ENCODE measurements around the gene DHRS7C.
"Not testable (repeated sequence)": the region's sequence is repeated elsewhere in the genome, so short reads cannot be mapped to it uniquely, and the experiment has no call there.

The DHRS7C gene

DNA sequence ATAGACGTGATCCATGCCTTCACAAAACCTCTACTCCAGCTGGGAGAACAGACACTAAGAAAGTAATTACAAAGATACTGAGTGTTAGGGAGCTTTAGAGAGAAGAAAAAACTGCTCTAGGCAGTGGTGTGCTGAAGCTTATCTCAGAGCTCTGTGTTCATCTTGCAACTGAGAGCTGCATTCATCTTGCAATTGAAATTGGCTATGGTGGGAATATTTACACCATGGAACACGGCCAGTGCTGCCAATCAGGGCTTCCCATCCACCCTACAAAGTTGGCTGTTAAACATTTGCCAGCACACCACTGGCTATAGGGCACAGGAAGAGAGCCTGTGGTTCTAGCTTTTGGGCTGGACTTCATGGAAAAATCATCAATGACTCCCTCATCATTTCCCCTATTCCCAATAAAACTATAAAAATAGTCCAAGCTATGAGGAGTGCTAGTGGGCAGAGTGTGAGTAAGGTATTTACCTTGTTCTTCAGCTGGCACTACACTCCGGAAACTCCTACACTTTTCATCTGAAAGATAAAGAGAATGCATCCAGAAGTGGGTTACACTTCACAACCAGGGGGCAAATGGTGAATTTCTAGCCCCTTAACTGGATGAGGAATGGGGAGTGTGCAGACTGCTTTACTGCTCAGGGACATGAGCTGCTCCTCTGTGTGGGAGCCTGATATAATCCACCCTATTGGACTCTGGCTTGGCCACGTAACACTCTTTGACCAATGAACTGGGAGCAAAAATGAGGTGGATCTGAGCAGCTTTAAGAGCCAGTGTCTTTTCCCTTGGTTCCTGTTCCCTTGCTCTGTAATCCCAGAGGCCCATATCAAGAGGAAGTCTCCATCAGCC is 18.9 kb upstream of the DHRS7C start:
- DNase-seq: no peak

DNA sequence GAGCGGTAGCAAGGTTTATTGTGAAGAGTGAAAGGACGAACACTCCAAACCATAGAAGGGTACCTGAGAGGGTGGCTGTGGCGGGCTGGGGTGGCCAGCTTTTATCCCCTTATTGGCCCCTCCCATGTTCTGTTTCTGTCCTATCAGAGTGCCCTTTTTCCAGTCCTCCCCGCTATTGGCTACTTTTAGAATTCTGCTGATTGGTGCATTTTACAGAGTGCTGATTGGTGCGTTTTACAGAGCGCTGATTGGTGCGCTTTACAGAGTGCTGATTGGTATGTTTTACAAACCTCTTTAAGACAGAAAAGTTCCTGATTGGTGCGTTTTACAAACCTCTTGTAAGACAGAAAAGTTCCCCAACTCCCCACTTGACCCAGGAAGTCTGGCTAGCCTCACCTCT is 18.0 kb upstream of the DHRS7C start:
- no peak for DNase-seq

DNA sequence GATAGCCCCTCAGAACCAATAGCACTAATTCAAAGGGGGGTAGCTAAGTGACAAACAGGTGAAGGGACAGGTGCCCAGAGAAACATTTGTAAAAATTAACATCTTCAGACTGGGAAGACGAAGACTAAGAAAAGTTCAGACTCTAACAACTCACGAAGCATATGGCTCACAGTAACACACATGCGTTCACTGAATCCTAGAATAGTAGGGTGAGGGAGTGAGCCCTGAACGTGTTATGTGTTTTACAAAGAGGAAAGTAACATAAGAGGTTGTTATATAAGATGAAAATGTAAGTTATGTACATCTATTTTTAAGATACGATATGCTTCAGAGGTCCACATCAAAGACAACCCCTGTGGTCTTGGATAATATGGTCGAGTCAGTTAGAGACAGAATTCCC is 15.3 kb upstream of the DHRS7C start:
- no peak for DNase-seq

DNA sequence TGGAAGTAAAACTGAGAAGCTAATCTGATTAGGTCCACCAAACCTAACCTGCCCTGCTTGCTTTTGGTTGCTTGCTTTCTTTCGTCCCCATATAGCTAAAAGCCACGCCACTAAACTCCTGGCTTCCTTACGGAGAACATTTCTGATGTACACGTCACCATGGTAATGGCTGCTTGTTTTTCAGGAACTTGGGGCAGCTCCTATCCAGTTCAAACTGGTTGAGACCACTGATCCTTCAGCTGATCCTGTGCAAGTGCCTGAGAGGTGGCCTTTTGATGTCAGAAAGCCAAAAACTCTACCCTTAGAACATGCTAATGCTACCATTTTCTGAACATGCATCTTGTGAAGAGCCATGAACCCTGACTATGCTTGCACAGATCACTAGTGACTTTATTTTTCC is 14.4 kb upstream of the DHRS7C start:
- no peak for DNase-seq

DNA sequence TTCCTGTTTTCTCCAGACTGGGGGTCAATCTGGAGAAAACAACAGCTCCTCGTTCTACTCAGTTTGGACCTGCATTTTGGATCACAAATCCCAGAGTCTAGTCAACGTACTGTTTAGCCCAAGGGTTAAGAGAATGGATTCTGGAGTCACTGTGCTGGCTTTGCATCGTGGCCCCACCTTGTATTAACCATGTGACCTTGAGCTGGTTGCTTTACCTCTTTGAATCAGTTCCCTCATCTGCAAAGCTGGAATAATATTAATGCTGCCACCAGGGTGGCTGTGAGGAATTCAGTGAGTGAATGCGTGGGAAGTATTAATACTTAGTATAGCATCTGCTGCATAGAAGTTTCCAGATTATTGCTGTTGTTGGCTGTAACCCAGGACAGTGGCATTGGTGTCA is 11.3 kb upstream of the DHRS7C start:
- DNase-seq: no peak

DNA sequence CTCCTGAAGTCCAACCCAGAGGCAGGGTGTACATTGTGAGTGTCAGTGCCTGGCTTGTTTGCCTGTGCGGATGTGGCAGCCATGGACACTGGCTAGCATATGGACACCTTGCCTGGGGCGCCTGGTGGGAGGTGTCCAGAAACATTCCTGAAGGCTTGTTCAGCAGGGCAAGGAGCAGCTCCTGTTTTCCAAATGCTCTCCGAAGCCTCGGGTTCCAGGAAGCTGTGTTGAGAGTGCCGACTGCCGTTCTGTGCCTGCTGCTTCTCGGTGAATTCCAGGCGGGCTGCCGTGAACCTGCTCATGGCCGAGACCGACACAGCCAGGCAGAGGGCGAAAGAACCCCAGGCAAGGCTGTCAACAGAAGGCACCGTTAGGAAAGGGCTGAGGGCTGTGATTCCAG is 10.9 kb upstream of the DHRS7C start:
- no peak for DNase-seq

DNA sequence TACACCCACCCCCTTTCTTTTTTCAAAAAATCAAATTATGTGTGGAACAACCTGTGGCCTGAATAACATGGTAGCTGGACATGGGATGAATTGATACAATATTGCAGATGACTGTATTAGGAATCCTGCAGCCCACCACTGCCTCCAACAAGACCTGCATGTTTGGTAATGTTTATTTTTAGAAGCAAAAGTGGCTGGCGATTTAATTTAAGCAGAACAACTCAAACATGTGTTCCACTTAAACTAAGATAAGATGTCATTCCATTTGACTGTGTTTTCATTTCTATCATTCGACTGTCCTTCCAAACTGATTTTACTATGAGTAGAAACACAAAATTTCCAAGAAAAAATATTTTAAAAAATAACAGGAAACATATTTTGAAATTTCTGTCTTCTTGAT is 10.1 kb upstream of the DHRS7C start:
- no peak for DNase-seq

DNA sequence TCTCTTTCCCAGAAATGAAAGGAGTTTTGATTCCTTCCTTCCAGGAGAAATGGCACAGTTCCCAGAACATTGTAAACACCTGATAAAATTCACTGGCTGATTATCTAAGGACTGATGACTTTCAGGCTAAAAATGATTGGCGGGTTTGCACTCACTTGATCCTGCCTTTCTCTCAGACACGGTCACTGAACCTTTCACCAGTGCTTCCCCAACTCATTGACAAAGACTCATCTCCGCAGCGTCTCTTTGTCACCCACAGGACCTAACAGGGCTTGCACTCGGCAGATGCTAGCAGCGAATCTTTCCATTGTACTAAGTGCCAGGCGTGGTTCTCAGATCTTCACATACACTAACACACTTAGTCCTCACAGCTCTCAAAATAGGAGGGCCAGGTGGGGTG is 7.3 kb upstream of the DHRS7C start:
- DNase-seq: no peak

DNA sequence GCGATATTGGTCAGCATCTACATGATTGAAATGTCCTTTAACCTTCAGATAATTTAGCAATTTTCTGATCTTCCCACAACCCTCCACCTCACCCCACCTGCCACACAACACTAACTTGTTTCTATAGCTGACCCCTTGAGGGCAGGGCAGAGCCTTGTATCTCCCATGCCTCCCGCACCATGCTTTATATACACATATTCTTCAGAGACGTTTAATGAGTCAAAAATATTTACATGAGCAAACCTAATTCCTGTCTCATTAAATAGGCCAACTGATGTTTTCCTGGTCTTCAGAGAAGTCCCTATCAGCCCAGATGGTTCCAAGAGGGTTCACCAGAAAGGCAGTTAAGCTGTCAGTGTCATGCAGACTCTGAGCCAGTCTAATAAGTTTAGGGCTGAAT is 6.6 kb upstream of the DHRS7C start:
- no peak for DNase-seq

DNA sequence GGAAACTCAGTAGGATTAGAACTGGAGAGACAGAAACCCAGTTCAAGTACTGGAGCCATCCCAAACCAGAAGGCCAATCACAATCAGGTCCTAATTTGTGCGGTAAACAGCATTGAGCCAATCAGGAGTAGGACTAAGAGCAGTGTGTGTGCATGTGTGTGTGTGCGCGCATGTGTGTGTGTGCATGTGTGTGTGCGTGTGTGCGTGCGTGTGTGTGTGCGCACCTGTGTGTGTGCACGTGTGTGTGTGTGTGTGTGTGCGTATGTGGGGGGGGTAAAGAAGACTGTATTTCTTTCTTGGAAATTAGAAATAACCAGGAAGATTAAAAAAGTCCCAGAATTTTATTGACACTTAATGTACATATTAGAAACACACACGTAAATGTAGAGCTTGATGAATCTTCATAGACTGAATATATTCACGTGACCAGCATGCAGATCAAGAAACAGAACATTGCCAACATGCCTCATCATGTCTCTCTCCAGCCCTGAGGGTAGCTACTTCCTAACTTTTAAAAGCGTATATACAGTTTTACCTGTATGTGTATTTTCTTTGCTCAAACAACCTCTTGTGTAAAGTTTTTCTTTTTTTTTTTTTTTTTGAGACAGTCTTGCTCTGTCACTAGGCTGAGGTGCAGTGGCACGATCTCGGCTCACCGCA is 919 bp upstream of the DHRS7C start:
- no peak for DNase-seq

DNA sequence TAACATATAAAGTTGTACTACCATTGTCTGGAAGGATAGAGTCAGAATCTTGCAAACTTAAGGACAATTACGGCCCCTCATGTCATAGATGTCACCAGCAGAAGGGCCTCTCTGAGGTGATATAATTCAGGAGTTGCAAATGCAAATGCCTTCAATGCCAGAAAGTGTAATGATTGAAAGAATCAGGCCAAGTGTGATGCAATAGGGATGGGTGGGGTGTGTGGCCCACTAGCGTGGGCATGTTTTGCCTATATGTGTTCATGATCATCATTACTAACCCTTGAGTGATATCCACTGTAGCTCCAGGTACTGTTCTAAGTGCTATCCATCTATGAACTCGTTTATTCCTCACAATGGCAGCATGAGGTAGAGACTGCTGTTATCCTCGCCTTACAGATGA is 1.1 kb downstream of the DHRS7C start:
- DNase-seq: no peak

DNA sequence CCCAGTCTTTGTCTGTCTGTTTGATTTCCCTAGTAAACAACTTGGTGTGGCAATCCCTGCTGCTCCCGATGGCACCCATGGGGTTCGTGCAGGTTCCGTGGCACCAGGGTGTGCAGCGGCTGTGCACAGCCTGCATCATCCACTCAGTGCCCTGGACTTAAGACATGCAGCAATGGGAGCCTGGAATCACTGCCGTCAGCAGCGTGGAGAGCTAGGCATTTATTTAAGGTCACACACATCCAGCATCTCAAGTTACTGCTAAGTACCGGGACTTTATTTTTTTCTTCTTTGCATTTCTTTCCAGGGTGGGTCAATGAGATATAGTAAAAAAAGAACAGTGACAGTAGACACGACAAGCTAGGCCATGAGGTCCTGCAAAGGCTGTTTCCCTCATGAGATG is 2.8 kb downstream of the DHRS7C start:
- no peak for DNase-seq

DNA sequence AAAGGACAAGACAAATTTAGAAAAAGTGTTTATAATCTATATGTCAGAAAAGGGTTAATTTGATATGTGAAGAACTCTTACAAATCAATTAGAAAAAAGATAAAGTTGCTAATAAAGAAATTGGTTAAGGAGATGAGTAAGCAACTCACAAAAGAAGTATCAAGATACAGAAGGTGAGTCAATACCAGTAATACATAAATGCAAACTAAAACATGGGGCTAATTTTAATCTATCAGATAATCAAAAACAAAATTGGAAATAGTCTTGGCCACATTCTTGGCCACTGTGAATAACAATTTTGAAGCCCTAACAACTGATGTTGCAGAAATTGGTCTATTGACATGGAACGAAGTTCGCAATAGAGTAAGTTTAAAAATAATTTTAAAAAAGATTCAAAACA is 6.8 kb downstream of the DHRS7C start:
- DNase-seq: no peak

DNA sequence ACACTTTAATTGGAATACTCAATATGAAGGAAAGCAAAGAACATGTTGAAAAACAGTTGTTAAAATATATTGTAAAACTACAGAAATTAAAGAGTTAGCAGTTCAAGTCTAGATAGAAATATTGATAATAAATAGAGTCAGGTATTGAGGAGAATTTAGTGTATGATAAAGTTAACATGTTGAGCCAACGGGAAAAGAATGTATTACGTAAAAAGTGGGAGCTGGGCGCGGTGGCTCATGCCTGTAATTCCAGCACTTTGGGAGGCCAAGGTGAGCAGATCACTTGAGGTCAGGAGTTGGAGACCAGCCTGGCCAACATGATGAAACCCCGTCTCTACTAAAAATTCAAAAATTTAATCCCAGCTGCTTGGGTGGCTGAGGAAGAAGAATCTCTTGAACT is 7.9 kb downstream of the DHRS7C start:
- DNase-seq: not testable (repeated sequence)

DNA sequence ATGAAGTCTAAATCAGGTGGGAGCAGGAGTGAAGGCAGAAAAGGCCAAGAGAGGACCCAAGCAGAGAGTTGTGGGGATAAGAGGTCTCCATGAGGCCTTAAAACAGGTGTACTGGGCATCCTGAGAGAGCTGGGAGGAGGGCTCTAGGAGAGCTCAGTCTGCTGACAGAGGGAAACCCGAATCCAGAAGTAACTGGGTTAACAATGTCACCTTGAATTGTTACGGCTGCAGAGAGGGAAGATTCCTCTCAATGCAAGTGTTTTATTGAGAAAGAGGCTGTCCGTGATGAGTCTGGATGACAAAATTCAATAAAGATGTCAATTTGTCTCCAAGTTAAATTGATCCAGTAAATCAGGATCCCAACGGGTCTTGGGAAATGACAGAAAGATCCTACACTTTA is 8.3 kb downstream of the DHRS7C start:
- no peak for DNase-seq

DNA sequence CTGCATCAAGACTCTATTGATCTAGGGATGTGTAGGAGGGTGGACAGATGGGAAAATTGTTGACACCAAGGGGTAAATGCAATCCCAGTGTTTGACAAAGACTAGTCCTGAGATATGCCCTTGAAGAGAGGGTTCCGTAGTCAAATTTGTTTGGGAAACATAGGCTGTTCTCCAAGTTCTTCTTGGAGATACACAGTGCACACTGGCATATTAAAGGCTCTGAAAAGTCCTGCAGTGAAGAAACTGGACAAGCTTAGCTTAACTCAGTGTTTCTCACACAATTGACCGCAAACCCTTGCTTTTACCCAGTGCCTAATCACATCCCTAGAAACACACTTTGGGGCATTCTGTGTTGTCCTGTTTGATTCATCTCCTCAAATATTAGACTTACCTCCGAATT is 10.8 kb downstream of the DHRS7C start:
- no peak for DNase-seq

DNA sequence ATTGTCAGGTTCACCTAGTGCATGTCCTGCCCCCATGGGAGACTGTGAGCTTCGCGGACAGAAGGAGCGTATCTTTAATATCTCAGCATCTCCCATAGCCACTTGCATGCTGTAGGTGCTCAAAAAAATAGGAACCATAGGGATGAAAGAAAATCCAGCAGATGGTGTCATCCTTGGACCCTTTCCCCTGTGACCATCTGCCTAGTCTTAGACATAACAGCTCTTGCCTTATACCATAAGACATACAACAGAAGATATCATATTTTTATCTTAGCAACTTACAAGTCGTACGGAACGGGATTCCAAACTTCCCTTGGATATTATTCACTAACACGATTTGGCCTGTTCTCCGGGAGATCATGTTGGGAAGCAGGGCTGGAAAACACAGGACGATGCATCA is 14.5 kb downstream of the DHRS7C start:
- no peak for DNase-seq

DNA sequence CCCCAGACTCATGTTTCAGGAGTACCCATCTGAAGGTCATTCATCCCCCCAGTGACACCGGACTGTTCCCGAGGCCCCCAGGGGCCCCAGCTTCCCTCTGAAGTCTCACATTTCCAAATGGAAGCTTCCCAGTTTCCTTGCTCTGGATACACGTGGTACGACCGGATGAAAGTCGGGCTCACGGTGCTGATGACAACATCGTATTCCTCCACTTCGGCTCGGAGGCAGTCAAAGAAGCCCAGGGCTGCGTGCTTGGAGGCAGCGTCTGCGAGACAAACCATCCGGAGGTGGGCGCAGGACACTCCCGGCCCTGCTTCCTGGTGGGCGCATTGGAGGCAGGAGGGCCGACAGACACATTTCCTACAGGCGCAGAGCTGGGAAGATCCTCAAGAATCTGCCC is 18.7 kb downstream of the DHRS7C start:
- no peak for DNase-seq

DNA sequence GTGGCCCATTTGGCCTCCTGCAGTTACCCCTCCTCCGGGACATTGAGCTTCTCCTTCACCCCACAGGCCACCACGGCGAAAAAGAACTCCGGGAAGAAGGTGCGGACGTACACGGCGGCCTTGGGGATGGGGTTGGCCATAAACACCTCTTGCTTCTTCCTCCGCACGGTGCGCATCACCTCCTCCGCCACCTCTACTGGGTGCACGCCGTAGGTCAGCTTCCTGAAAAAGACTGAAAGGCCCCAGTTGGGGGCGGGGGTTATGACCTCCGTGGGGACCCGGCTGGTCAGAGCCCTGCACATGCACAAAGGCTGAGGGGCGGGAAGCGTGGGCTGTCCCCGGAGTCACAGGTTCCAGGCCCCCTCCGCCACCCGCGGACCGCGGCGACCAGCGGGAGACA is 19.9 kb downstream of the DHRS7C start:
- DNase-seq: no peak

DNA sequence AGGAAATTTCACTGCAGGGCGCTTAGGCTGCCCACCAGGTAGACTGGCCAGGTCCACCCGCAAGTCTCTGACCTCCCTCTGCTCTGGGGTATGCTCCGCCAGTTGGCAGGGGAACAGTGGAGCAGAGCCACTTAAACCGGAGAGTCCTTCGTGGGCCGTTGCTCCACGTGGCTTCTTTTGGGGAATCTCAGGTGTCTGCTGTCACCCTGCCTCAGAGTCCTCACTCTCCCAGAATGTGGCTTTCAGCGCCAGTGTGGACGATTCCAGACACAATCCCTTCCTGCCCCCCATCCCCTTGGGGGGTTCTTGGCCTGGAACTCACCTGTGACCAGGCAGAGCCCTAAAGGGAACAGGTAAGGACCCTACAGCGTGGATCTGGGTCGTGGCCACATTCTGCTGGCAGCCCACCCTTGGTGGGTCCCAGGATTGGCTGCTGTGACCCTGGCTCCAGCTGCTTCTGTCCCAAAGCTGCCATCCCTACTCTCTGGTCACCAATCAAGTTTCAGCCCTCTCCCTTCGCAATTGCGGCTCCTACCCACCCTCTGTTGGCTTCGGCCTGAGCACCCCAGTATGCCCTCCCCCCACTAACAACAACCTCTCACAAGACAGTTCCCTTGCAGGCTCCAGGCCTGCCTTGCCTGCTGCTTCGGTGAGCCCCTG is 22.2 kb downstream of the DHRS7C start:
- DNase-seq: no peak

DNA sequence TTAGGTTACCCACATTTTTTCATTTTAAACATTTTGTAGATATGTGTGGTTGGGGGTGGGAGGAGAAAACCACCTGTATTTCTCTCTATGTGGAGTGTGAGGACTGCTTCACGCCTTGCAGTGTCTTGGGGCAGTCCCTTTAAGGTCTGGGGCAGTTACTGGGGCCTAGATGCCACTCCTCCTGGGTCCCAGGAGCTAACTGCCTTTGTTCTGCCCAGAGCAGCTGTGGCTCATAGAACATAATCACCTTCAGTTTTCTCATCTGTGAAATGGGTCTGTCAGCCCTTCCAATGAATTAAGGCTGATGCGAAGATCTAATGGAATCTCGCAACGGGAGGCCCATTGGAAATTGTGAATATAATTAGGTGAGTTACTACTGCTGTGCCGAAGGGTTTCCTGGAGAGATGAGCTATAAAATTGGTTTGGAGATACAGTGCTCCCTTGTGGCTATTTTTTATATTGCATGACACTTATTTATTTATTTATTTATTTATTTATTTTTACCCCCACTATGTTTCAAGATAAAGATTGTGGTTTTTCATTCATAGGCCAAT is 22.9 kb downstream of the DHRS7C start:
- DNase-seq: peak in 1 of 2 experiments; percentile 4

DNA sequence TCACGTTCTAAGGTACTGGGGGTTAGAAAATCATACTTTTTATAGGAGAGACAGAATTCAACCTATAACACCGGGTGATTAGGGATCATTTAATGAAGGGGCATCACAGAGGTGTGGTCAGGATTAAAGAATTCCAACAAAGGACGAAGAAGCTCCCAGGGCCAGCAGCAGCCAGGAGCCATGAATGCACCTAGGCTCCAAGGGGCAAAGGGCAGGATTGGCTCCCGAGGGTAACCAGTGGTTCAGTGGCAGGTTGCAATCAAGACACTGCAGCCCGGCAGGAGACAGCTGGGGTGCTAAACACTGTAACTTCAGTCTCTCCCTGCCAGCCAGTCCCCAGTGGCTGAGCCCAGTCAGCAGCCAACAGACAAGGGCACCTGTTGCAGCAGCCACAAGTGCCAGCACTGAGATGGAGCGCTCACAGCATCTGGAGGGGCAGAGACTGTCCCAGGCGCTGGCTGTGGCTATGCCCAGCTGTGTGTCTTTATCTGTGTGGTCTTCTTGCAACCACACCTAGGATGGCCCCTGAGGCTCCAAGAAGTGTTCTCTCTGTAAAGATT is 23.9 kb downstream of the DHRS7C start:
- no peak for DNase-seq

DNA sequence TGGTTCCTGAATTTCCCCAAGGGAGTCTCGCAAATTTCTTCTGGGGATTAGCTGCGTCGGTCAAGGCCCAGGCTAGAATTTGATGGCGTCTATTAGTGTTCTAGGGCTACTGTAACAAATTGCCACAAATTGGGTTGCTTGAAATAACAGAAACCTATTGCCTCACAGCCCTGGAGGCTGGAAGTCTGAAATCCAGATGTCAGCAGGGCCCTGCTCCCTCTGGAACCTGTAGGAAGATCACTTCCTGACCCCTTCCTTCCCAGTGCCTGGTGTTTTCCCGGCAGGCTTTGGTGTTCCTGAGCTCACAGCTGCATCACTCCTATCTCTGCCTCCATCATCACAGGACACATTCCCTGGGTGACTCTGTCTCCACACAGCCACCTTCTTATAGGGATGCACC is 24.4 kb downstream of the DHRS7C start:
- DNase-seq: no peak

DNA sequence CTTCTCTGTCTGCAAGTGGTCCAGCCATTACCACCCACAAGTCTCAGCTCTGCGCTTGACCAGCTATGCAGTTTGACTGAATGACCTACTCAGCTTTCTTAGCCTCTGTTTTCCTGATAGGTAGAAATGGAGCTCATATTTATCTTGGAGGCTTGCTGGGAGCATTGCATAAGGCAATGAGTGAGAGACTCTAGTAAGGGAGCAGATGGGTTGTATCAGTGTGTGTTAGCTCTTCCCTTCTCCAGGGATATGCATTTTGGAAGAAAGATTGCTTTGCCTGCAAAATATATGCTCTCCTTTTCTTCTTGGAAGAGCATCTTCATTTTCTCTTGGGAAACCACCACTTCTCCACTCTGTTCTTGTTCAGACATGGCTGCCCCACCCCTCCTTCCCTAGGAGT is 26.1 kb downstream of the DHRS7C start:
- no peak for DNase-seq
